H9 (cell line): ENCODE measurements around the gene RHOU. TPM values are rescaled to one million over a fixed set of nuclear protein-coding genes. Genes with fewer than 3 reads are reported as not detected.

Source experiments
- DNase-seq: peaks from one replicate; pipeline ENCODE4 v3.0.0-alpha.2; 2017
- H2AFZ ChIP-seq: one replicate; pipeline ENCODE4 v1.6.1; 2013; ENCODE audit warnings: mild to moderate bottlenecking, low read length, control low read depth, moderate library complexity
- H2AK5ac ChIP-seq: 2 replicates; pipeline ENCODE4 v1.6.1; 2013; ENCODE audit warnings: low read length, control low read depth, mixed read lengths; ENCODE audit not compliant: insufficient read length
- H2BK120ac ChIP-seq: one replicate; pipeline ENCODE4 v1.6.1; 2013; ENCODE audit warnings: low read depth, mild to moderate bottlenecking, low read length, control low read depth, inconsistent platforms; ENCODE audit not compliant: poor library complexity, severe bottlenecking
- H2BK12ac ChIP-seq: 2 replicates; pipeline ENCODE4 v1.6.1; 2013; ENCODE audit warnings: low read length, control low read depth, mixed read lengths, low read depth; ENCODE audit not compliant: insufficient read length
- H2BK15ac ChIP-seq: 2 replicates; pipeline ENCODE4 v1.6.1; 2013; ENCODE audit warnings: low read depth, low read length, control low read depth
- H2BK20ac ChIP-seq: one replicate; pipeline ENCODE4 v1.6.1; 2013; ENCODE audit warnings: low read depth, mild to moderate bottlenecking, low read length, control low read depth, inconsistent platforms; ENCODE audit not compliant: poor library complexity, severe bottlenecking
- H2BK5ac ChIP-seq: 2 replicates; pipeline ENCODE4 v1.6.1; 2013; ENCODE audit warnings: low read length, control low read depth, mixed read lengths; ENCODE audit not compliant: insufficient read length
- H3K14ac ChIP-seq: 2 replicates; pipeline ENCODE4 v1.6.1; 2013; ENCODE audit warnings: low read length, control low read depth; ENCODE audit not compliant: insufficient read depth
- H3K18ac ChIP-seq: 2 replicates; pipeline ENCODE4 v1.6.1; 2013; ENCODE audit warnings: low read depth, mild to moderate bottlenecking, mixed read lengths, low read length, control low read depth; ENCODE audit not compliant: insufficient read length
- H3K23ac ChIP-seq: 2 replicates; pipeline ENCODE4 v1.6.1; 2013; ENCODE audit warnings: low read length, control low read depth, mixed read lengths, low read depth; ENCODE audit not compliant: insufficient read length
- H3K23me2 ChIP-seq: 2 replicates; pipeline ENCODE4 v1.6.1; 2013; ENCODE audit warnings: low read depth, mild to moderate bottlenecking, mixed read lengths, low read length, control low read depth; ENCODE audit not compliant: insufficient read length, poor library complexity, severe bottlenecking
- H3K27ac ChIP-seq: 2 replicates; pipeline ENCODE4 v1.5.1; 2013; ENCODE audit warnings: low read length, control low read depth, mixed read lengths, low read depth; ENCODE audit not compliant: insufficient read length
- H3K27me3 ChIP-seq: 2 replicates; pipeline ENCODE4 v1.6.1; 2013; ENCODE audit warnings: low read length, control low read depth, inconsistent platforms; ENCODE audit not compliant: insufficient read depth
- H3K4ac ChIP-seq: 2 replicates; pipeline ENCODE4 v1.6.1; 2013; ENCODE audit warnings: low read depth, mild to moderate bottlenecking, control low read depth, inconsistent platforms, low read length, moderate library complexity
- H3K4me1 ChIP-seq: 2 replicates; pipeline ENCODE4 v1.6.1; 2013; ENCODE audit warnings: low read length, control low read depth, inconsistent platforms; ENCODE audit not compliant: insufficient read depth
- H3K4me2 ChIP-seq: 2 replicates; pipeline ENCODE4 v1.6.1; 2013; ENCODE audit warnings: low read length, control low read depth, mixed read lengths; ENCODE audit not compliant: insufficient read length, insufficient read depth
- H3K56ac ChIP-seq: 2 replicates; pipeline ENCODE4 v1.6.1; 2013; ENCODE audit warnings: low read depth, mild to moderate bottlenecking, mixed read lengths, low read length, control low read depth; ENCODE audit not compliant: insufficient read length
- H3K79me1 ChIP-seq: 2 replicates; pipeline ENCODE4 v1.6.1; 2013; ENCODE audit warnings: low read depth, mild to moderate bottlenecking, moderate library complexity, low read length, control low read depth, inconsistent platforms; ENCODE audit not compliant: insufficient read depth, poor library complexity, severe bottlenecking
- H3K79me2 ChIP-seq: 2 replicates; pipeline ENCODE4 v1.6.1; 2013; ENCODE audit warnings: low read length, control low read depth, inconsistent platforms; ENCODE audit not compliant: insufficient read depth
- H3K9ac ChIP-seq: 2 replicates; pipeline ENCODE4 v1.6.1; 2013; ENCODE audit warnings: low read length, control low read depth, mixed read lengths; ENCODE audit not compliant: insufficient read length; ENCODE audit errors: extremely low read depth
- H3K9me3 ChIP-seq: one replicate; pipeline ENCODE4 v1.6.1; 2013; ENCODE audit warnings: low read depth, low read length, inconsistent platforms; ENCODE audit not compliant: control insufficient read depth
- H3T11ph ChIP-seq: one replicate; pipeline ENCODE4 v1.6.1; 2013; ENCODE audit warnings: mild to moderate bottlenecking, low read length, control low read depth, inconsistent platforms
- H4K20me1 ChIP-seq: one replicate; pipeline ENCODE4 v1.6.1; 2013; ENCODE audit not compliant: control insufficient read depth, insufficient read length, insufficient read depth
- H4K5ac ChIP-seq: 2 replicates; pipeline ENCODE4 v1.6.1; 2013; ENCODE audit warnings: low read depth, mild to moderate bottlenecking, mixed read lengths, low read length, control low read depth; ENCODE audit not compliant: insufficient read length
- H4K8ac ChIP-seq: replicated peaks from 2 replicates; pipeline ENCODE4 v1.6.1; 2013; ENCODE audit warnings: low read length, control low read depth, mixed read lengths, low read depth; ENCODE audit not compliant: insufficient read length
- H4K91ac ChIP-seq: 2 replicates; pipeline ENCODE4 v1.6.1; 2013; ENCODE audit warnings: low read depth, mild to moderate bottlenecking, moderate library complexity, mixed read lengths, low read length, control low read depth; ENCODE audit not compliant: insufficient read length
- H3K27ac Mint-ChIP-seq, 3 experiments: 2 replicates in 2 of 3; 3 replicates in 1 of 3; pipeline ENCODE4 v1.8.0; 2020 to 2021; ENCODE audit warnings: mixed read lengths in 3 of 3, mild to moderate bottlenecking in 1 of 3, moderate library complexity in 1 of 3
- H3K27me3 Mint-ChIP-seq: 2 replicates; pipeline ENCODE4 v1.8.0; 2021; ENCODE audit warnings: low read depth, mild to moderate bottlenecking, moderate library complexity, mixed read lengths
- H3K36me3 Mint-ChIP-seq, 3 experiments: 2 replicates in 2 of 3; 3 replicates in 1 of 3; pipeline ENCODE4 v1.8.0; 2020 to 2021; ENCODE audit warnings: low read depth in 3 of 3, mixed read lengths in 3 of 3; ENCODE audit not compliant: insufficient read depth in 1 of 3
- H3K4me1 Mint-ChIP-seq, 2 experiments: 2 replicates each; pipeline ENCODE4 v1.8.0; 2020; ENCODE audit warnings: mixed read lengths in 2 of 2
- H3K4me3 Mint-ChIP-seq, 2 experiments: 2 replicates in 1 of 2; 3 replicates in 1 of 2; pipeline ENCODE4 v1.8.0; 2020 to 2021; ENCODE audit warnings: mild to moderate bottlenecking in 2 of 2, mixed read lengths in 2 of 2, moderate library complexity in 1 of 2
- H3K9me3 Mint-ChIP-seq, 2 experiments: 2 replicates in 1 of 2; 3 replicates in 1 of 2; pipeline ENCODE4 v1.8.0; 2020; ENCODE audit warnings: mild to moderate bottlenecking in 2 of 2, mixed read lengths in 2 of 2, moderate library complexity in 1 of 2
- WGBS: extraction: QIAGEN DNeasy Blood & Tissue Kit; methylation state at CpG from one replicate; pipeline ENCODE4 v1.1.7; 2013; ENCODE audit warnings: missing lambda C conversion rate, low lambda C conversion rate, mixed read lengths; ENCODE audit not compliant: insufficient read length; ENCODE audit errors: extremely low coverage; 5-methylcytosine and 5-hydroxymethylcytosine counted together
- total RNA-seq: library from RNA; stranded (reverse); gene quantifications from 2 replicates; pipeline ENCODE4 v1.2.1, GENCODE V29; 2021
- TF ChIP-seq, protein P1 (sequence below): fragments of 200-600 bp; sonication (generic); conservative IDR thresholded peaks from 3 replicates; pipeline ENCODE4 v1.8.0; 2021; ENCODE audit warnings: antibody characterized with exemption, mild to moderate bottlenecking

RHOU gene
- total RNA-seq, 1 experiment from 2014 or later = 3.9 TPM

DNA sequence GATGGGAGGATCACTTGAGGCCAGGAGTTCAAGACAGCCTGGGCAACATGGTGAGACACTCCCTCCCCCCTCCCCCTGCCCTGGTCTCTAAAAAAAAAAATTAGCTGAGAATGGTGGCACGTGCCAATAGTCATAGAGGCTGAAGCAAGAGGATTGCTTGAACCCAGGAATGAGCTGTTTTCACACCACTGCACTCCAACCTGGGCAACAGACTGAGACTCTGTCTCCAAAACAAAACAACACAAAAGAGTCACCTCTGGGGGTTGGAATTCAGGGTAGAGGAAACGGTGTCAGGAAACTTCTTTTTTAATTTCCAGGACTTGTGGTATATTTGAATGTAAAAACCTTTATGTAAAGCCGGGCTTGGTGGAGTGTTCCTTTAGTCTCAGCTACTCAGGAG is 43.2 kb downstream of the RHOU start:
- Mint-ChIP-seq H3K27me3 (peaks cover 2% of the 10 kb centered on the region), H3K4me3 (no peak overlapping the region), H3K9me3 (no peaks in the 10 kb centered on the region; a peak in 1 of 5 replicates), H3K4me1 (peaks cover 0 to 3% of the 10 kb centered on the region in 2 experiments; a peak in 1 of 4 replicates), H3K36me3 (no peaks in the 10 kb centered on the region; a peak in 1 of 7 replicates), H3K27ac (no peak overlapping the region)
- no peak overlapping the region for H3K14ac ChIP-seq
- no peaks in the 10 kb centered on the region for H3K9me3 ChIP-seq
- no peaks in the 10 kb centered on the region for H4K20me1 ChIP-seq
- H2AK5ac ChIP-seq = no peak overlapping the region
- H3K4ac ChIP-seq = no peak overlapping the region
- no peak overlapping the region for H2AFZ ChIP-seq
- WGBS = no CpG with 5 or more reads among the region's 3 CpGs
- no peaks in the 10 kb centered on the region for H3K4me1 ChIP-seq
- H4K8ac ChIP-seq = no peak overlapping the region
- no peak overlapping the region for H3T11ph ChIP-seq
- H2BK15ac ChIP-seq = no peak overlapping the region
- H2BK120ac ChIP-seq = no peak overlapping the region
- H2BK12ac ChIP-seq = no peak overlapping the region
- no peaks in the 10 kb centered on the region for H3K79me2 ChIP-seq
- H4K5ac ChIP-seq = no peak overlapping the region
- no peak overlapping the region for H3K56ac ChIP-seq
- no peaks in the 10 kb centered on the region for H3K23me2 ChIP-seq
- H3K23ac ChIP-seq = no peak overlapping the region
- no peak overlapping the region for H3K4me2 ChIP-seq
- H3K9ac ChIP-seq = no peak overlapping the region
- no peak for DNase-seq
- TF ChIP-seq, protein P1, sequence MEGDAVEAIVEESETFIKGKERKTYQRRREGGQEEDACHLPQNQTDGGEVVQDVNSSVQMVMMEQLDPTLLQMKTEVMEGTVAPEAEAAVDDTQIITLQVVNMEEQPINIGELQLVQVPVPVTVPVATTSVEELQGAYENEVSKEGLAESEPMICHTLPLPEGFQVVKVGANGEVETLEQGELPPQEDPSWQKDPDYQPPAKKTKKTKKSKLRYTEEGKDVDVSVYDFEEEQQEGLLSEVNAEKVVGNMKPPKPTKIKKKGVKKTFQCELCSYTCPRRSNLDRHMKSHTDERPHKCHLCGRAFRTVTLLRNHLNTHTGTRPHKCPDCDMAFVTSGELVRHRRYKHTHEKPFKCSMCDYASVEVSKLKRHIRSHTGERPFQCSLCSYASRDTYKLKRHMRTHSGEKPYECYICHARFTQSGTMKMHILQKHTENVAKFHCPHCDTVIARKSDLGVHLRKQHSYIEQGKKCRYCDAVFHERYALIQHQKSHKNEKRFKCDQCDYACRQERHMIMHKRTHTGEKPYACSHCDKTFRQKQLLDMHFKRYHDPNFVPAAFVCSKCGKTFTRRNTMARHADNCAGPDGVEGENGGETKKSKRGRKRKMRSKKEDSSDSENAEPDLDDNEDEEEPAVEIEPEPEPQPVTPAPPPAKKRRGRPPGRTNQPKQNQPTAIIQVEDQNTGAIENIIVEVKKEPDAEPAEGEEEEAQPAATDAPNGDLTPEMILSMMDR = no peak
- no peak overlapping the region for H2BK5ac ChIP-seq
- H3K18ac ChIP-seq = no peak overlapping the region
- H3K27me3 ChIP-seq = no peaks in the 10 kb centered on the region
- H3K27ac ChIP-seq = no peak overlapping the region
- no peak overlapping the region for H2BK20ac ChIP-seq
- H3K79me1 ChIP-seq = no peaks in the 10 kb centered on the region
- H4K91ac ChIP-seq = no peak overlapping the region
